ENCODE results near the gene PHF12. TPM values are rescaled to one million over a fixed set of nuclear protein-coding genes. Genes with fewer than 3 reads are reported as not detected.

PHF12 gene
- total and polyA plus RNA-seq, 2 of the 8 experiments (the other 6 are each of a cell fraction or from before 2014, with no cell fraction given), result 38.8 to 65.7 TPM

DNA sequence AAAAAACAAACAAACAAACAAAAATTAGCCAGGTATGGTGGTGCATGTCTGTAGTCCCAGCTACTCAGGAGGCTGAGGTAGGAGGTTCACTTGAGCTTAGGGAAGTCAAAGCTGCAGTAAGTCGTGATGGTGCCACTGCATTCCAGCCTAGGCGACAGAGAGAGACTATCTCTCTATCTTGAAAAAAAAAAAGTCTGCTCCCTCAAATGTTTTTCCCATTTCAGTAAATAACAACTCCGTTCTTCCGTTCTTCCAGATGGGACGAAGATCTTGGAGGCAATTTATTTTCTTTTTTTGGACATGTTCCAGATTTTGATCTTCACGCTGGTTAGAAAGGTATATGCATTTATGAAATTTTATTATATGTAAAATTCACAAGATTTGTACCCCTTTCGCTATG lies 77.5 kb downstream of the PHF12 start (continued):
- TF ChIP-seq CHD7 (IDR thresholded peaks at IDR 0.05; ENCODE audit: insufficient replicate concordance, low read length) (no peak), CHD1 (IDR thresholded peaks at IDR 0.05; ENCODE audit: low read depth, low read length) (no peak), JUN (IDR thresholded peaks at IDR 0.05; ENCODE audit: low read depth, low read length) (no peak), CHD2 (IDR thresholded peaks at IDR 0.05; ENCODE audit: low read length) (no peak), SIX5 (IDR thresholded peaks at IDR 0.05; ENCODE audit: low read depth, low read length) (no peak), PHF8 (conservative IDR thresholded peaks at IDR 0.05; ENCODE audit: low read depth, low read length) (no peak), SIN3A (conservative IDR thresholded peaks at IDR 0.05 in 1 of 2, IDR thresholded peaks at IDR 0.05 in 1 of 2; ENCODE audit: low read depth in 1 of 2, low read length in 2 of 2) (no peak), NRF1 (IDR thresholded peaks at IDR 0.05; ENCODE audit: low read depth, low read length) (no peak)
- TF ChIP-seq, protein P1, sequence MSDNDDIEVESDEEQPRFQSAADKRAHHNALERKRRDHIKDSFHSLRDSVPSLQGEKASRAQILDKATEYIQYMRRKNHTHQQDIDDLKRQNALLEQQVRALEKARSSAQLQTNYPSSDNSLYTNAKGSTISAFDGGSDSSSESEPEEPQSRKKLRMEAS (IDR thresholded peaks at IDR 0.05), result no peak
